ENCODE data around the gene PLA2G5. TPM values are rescaled to one million over a fixed set of nuclear protein-coding genes. Genes with fewer than 3 reads are reported as not detected.
"Not testable (repeated sequence)": the region's sequence is repeated elsewhere in the genome, so short reads cannot be mapped to it uniquely, and the experiment has no call there.

PLA2G5 gene
- total RNA-seq (not detected), polyA plus RNA-seq (not detected), total RNA-seq (not detected)

- Histone ChIP-seq H3K27me3 (ENCODE audit: control insufficient read depth in 2 of 2, insufficient read depth in 2 of 2, low read length in 2 of 2) (no peaks in the 10 kb centered on the region), H3K4me3 (ENCODE audit: low read length) (no peak within 1 kb of the TSS), H3K36me3 (ENCODE audit: control insufficient read depth in 2 of 3, insufficient read depth in 3 of 3, low read length in 3 of 3) (no peaks in the 10 kb centered on the region), H3K27ac (ENCODE audit: low read depth, low read length) (no peak within 1 kb of the TSS), H3K4me1 (ENCODE audit: control insufficient read depth in 2 of 2, insufficient read depth in 2 of 2, low read length in 2 of 2) (no peaks in the 10 kb centered on the region), H3K9me3 (ENCODE audit: control insufficient read depth in 2 of 3, low read length in 3 of 3) (no peaks in the 10 kb centered on the region)
- no peaks in the 10 kb centered on the region for H3K4me1 Mint-ChIP-seq
- peaks cover 0 to 7% (median 0%) of the 10 kb centered on the region in 5 donors for H3K27me3 Mint-ChIP-seq
- no peak for ATAC-seq
- CTCF ChIA-PET: no interaction called here
- H3K9me3 Mint-ChIP-seq: no peaks in the 10 kb centered on the region
- intact Hi-C loops (cut with micrococcal nuclease): no loop called here
- H3K4me3 Mint-ChIP-seq: no peak within 1 kb of the TSS
- no peaks in the 10 kb centered on the region for H3K36me3 Mint-ChIP-seq
- H3K27ac Mint-ChIP-seq: no peak within 1 kb of the TSS
- POLR2A ChIA-PET: no interaction called here
- no peak for DNase-seq
Observed at GRCh38 chr1:20069874-20070273, at the start of gene PLA2G5. PLA2G5 (plus strand) TSS chr1:20070194; CDS start chr1:20084831, 14,637 bp downstream.

DNA sequence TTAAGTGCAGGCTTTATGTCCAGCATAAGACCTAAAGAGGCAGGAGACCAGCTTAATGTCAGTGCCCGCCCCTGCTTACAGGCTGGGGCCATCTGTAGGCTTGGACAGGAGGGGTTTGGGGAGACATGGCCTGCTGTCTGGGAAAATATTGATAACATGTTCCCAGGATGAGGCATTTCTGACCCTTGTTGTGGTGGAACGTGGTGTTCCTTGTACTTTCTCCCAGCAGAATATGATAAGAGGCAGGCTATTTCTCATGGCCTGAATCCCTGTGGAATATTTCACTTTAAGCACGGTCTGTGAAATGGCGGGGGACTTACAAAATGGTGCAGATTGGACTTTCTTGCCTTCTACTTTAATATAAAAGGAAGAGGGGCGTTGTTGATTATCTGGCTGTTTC lies 41.9 kb upstream of the PLA2G5 start:
- Histone ChIP-seq H3K27me3 (ENCODE audit: control insufficient read depth in 2 of 2, insufficient read depth in 2 of 2, low read length in 2 of 2) (peaks cover 0 to 3% of the 10 kb centered on the region in 2 donors), H3K4me1 (ENCODE audit: control insufficient read depth in 2 of 2, insufficient read depth in 2 of 2, low read length in 2 of 2) (no peaks in the 10 kb centered on the region), H3K36me3 (ENCODE audit: control insufficient read depth in 2 of 3, insufficient read depth in 3 of 3, low read length in 3 of 3) (no peaks in the 10 kb centered on the region), H3K9me3 (ENCODE audit: control insufficient read depth in 2 of 3, low read length in 3 of 3) (no peaks in the 10 kb centered on the region), H3K27ac (ENCODE audit: low read depth, low read length) (no peak overlapping the region), H3K4me3 (ENCODE audit: low read length) (no peak overlapping the region)
- Mint-ChIP-seq H3K27ac (no peak overlapping the region), H3K27me3 (peaks cover 33 to 67% (median 51%) of the 10 kb centered on the region in 5 donors), H3K9me3 (peaks cover 0 to 19% (median 9%) of the 10 kb centered on the region in 11 donors), H3K36me3 (peaks cover 0 to 1% (median 0%) of the 10 kb centered on the region in 5 donors), H3K4me3 (no peak overlapping the region), H3K4me1 (no peaks in the 10 kb centered on the region)
- CTCF ChIA-PET: no interaction called here
- DNase-seq: no peak
- POLR2A ChIA-PET: no interaction called here
- intact Hi-C loops (cut with micrococcal nuclease): no loop called here
- no peak for ATAC-seq

- H3K4me3 ChIP-seq (ENCODE audit: low read length): no peak overlapping the region
- H3K4me3 Mint-ChIP-seq: no peak overlapping the region
- CTCF ChIA-PET: interaction anchor here (0.6 kb wide), 1 partner anchor 110 kb away, joined by 3 read pairs; no protein-coding TSS in a partner anchor
- H3K9me3 Mint-ChIP-seq: peaks cover under 1 to 21% (median 9%) of the 10 kb centered on the region in 11 donors
- H3K36me3 Mint-ChIP-seq: peaks cover 0 to 5% (median 0%) of the 10 kb centered on the region in 5 donors
- peaks cover 0 to 3% of the 10 kb centered on the region in 2 donors for H3K27me3 ChIP-seq (ENCODE audit: control insufficient read depth in 2 of 2, insufficient read depth in 2 of 2, low read length in 2 of 2)
- H3K9me3 ChIP-seq (ENCODE audit: control insufficient read depth in 2 of 3, low read length in 3 of 3): no peaks in the 10 kb centered on the region
- H3K27ac Mint-ChIP-seq: no peak overlapping the region
- POLR2A ChIA-PET: no interaction called here
- DNase-seq (no peak), ATAC-seq (no peak)
- H3K27me3 Mint-ChIP-seq: peaks cover 30 to 68% (median 52%) of the 10 kb centered on the region in 5 donors
- no peaks in the 10 kb centered on the region for H3K4me1 ChIP-seq (ENCODE audit: control insufficient read depth in 2 of 2, insufficient read depth in 2 of 2, low read length in 2 of 2)
- H3K27ac ChIP-seq (ENCODE audit: low read depth, low read length): no peak overlapping the region
- peaks cover 0 to 2% (median 0%) of the 10 kb centered on the region in 7 donors for H3K4me1 Mint-ChIP-seq
- H3K36me3 ChIP-seq (ENCODE audit: control insufficient read depth in 2 of 3, insufficient read depth in 3 of 3, low read length in 3 of 3): no peaks in the 10 kb centered on the region
- intact Hi-C loops (cut with micrococcal nuclease): no loop called here
Observed at GRCh38 chr1:20028726-20029125, 41.3 kb upstream of the PLA2G5 start.

DNA sequence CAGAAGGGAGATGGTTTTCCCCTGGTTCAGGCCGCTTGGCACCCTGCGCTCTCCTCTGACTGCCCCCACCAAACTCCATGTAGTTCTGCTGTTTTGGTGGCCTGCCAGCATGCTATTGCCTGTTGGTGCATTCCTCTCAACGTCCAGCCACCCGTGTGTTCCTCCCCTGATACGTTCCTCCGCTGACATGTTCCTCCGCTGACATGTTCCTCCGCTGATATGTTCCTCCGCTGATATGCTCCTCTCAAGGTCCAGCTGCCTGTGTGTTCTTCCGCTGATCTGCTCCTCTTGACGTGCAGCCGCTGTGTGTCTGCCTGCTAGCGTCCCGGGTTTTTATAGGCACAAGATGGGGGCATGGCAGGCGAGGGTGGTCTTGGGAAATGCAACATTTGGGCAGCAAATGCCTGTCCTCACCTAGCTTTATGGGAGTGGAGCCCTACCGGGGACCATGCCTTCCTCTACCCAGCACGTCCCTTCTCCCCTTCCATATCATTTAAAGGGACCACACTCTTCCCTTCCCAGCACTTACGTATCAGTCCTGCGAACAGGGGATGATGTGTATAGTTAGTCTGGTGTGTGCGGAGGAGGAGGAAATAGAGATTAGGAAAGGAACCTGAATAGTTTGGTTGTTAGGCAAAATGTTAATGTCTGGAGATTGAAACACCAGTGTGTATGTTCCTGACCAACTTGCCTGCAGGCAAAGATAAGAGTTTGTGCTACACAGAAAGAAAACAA lies 40.6 kb upstream of the PLA2G5 start:
- H3K4me1 Mint-ChIP-seq: peaks cover 0 to 2% (median 0%) of the 10 kb centered on the region in 7 donors
- H3K4me3 ChIP-seq (ENCODE audit: low read length): no peak overlapping the region
- H3K27me3 ChIP-seq (ENCODE audit: control insufficient read depth in 2 of 2, insufficient read depth in 2 of 2, low read length in 2 of 2): peaks cover 0 to 3% of the 10 kb centered on the region in 2 donors
- no peaks in the 10 kb centered on the region for H3K36me3 ChIP-seq (ENCODE audit: control insufficient read depth in 2 of 3, insufficient read depth in 3 of 3, low read length in 3 of 3)
- DNase-seq: no peak
- peaks cover 0 to 11% (median under 1%) of the 10 kb centered on the region in 5 donors for H3K36me3 Mint-ChIP-seq
- H3K27ac Mint-ChIP-seq: no peak overlapping the region
- CTCF ChIA-PET: interaction anchor here (0.6 kb wide), 1 partner anchor 110 kb away, joined by 3 read pairs; no protein-coding TSS in a partner anchor
- POLR2A ChIA-PET: no interaction called here
- H3K4me1 ChIP-seq (ENCODE audit: control insufficient read depth in 2 of 2, insufficient read depth in 2 of 2, low read length in 2 of 2): no peaks in the 10 kb centered on the region
- no peaks in the 10 kb centered on the region for H3K9me3 ChIP-seq (ENCODE audit: control insufficient read depth in 2 of 3, low read length in 3 of 3)
- no peak for ATAC-seq
- no peak overlapping the region for H3K4me3 Mint-ChIP-seq
- peaks cover 25 to 67% (median 46%) of the 10 kb centered on the region in 5 donors for H3K27me3 Mint-ChIP-seq
- no peak overlapping the region for H3K27ac ChIP-seq (ENCODE audit: low read depth, low read length)
- peaks cover 7 to 23% (median 11%) of the 10 kb centered on the region in 11 donors for H3K9me3 Mint-ChIP-seq
- intact Hi-C loops (cut with micrococcal nuclease): no loop called here

DNA sequence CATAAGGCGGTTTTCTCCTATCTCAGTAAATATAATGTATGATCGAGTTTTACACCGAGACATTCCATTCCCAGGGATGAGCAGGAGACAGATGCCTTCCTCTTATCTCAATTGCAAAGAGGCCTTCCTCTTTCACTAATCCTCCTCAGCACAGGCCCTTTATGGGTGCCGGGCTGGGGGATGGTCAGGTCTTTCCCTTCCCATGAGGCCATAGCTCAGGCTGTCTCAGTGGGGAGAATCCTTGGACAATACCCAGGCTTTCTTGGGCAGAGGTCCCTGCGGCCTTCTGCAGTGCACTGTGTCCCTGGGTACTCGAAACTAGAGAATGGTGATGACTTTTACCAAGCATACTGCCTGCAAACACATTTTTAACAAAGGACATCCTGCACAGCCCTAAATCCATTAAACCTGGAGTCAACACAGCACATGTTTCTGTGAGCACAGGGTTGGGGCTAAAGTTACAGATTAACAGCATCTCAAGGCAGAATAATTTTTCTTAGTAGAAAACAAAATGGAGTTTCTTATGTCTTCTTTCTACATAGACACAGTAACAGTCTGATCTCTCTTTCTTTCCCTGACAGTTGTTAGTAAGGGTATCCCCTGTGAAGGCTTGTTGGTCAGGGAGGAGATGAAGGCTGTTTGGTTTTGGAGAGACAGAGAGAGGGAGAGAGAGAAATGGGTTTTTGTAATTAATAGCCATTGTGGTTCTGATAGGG lies 39.4 kb upstream of the PLA2G5 start:
- H3K27ac ChIP-seq (ENCODE audit: low read depth, low read length); intact Hi-C loops (cut with micrococcal nuclease); H3K4me3 Mint-ChIP-seq; H3K9me3 ChIP-seq (ENCODE audit: control insufficient read depth in 2 of 3, low read length in 3 of 3); H3K27ac Mint-ChIP-seq; POLR2A ChIA-PET; H3K4me3 ChIP-seq (ENCODE audit: low read length); DNase-seq; H3K4me1 Mint-ChIP-seq; ATAC-seq; H3K27me3 ChIP-seq (ENCODE audit: control insufficient read depth in 2 of 2, insufficient read depth in 2 of 2, low read length in 2 of 2); H3K36me3 ChIP-seq (ENCODE audit: control insufficient read depth in 2 of 3, insufficient read depth in 3 of 3, low read length in 3 of 3); CTCF ChIA-PET; H3K4me1 ChIP-seq (ENCODE audit: control insufficient read depth in 2 of 2, insufficient read depth in 2 of 2, low read length in 2 of 2): not testable (repeated sequence)
- Mint-ChIP-seq H3K9me3 (peaks cover 11 to 26% (median 16%) of the 10 kb centered on the region in 11 donors), H3K27me3 (peaks cover 27 to 63% (median 39%) of the 10 kb centered on the region in 5 donors), H3K36me3 (peaks cover 0 to 17% (median 4%) of the 10 kb centered on the region in 5 donors)

DNA sequence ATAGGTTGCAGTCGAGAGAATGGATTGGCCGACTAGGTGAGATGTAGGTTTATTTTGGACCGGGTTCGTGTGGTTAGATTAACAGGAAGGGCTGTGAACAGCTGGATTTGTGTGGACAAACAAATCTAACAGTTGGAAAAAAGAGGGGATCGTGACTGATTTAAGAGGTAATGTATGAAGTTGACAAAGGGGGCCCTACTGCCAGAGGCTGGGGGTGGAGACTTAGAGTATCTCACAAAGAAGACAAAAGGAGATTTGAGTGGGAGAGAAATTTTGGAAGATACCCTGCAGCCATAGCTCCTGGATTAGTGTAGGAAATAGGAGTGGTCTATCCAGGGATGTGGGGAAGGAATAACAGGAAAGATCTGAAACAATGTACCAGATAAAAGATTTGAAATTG lies 38.8 kb upstream of the PLA2G5 start:
- Histone ChIP-seq H3K4me3 (ENCODE audit: low read length) (no peak overlapping the region), H3K27ac (ENCODE audit: low read depth, low read length) (no peak overlapping the region), H3K4me1 (ENCODE audit: control insufficient read depth in 2 of 2, insufficient read depth in 2 of 2, low read length in 2 of 2) (no peaks in the 10 kb centered on the region), H3K27me3 (ENCODE audit: control insufficient read depth in 2 of 2, insufficient read depth in 2 of 2, low read length in 2 of 2) (peaks cover 0 to 3% of the 10 kb centered on the region in 2 donors), H3K36me3 (ENCODE audit: control insufficient read depth in 2 of 3, insufficient read depth in 3 of 3, low read length in 3 of 3) (no peaks in the 10 kb centered on the region), H3K9me3 (ENCODE audit: control insufficient read depth in 2 of 3, low read length in 3 of 3) (no peaks in the 10 kb centered on the region)
- Mint-ChIP-seq H3K27ac (no peak overlapping the region), H3K4me3 (no peak overlapping the region), H3K36me3 (peaks cover 0 to 17% (median 4%) of the 10 kb centered on the region in 5 donors), H3K27me3 (peaks cover 29 to 57% (median 34%) of the 10 kb centered on the region in 5 donors), H3K4me1 (peaks cover 0 to 2% (median 0%) of the 10 kb centered on the region in 7 donors), H3K9me3 (peaks cover 11 to 31% (median 20%) of the 10 kb centered on the region in 11 donors)
- ChIA-PET POLR2A (no interaction called here), CTCF (no interaction called here)
- intact Hi-C loops (cut with micrococcal nuclease): no loop called here
- ATAC-seq: no peak
- no peak for DNase-seq
